ENCODE data around the gene RABGAP1. TPM values are rescaled to one million over a fixed set of nuclear protein-coding genes. Genes with fewer than 3 reads are reported as not detected.

The RABGAP1 gene
- polyA plus RNA-seq, 1 donor from 2014 or later = 19.0 TPM

DNA sequence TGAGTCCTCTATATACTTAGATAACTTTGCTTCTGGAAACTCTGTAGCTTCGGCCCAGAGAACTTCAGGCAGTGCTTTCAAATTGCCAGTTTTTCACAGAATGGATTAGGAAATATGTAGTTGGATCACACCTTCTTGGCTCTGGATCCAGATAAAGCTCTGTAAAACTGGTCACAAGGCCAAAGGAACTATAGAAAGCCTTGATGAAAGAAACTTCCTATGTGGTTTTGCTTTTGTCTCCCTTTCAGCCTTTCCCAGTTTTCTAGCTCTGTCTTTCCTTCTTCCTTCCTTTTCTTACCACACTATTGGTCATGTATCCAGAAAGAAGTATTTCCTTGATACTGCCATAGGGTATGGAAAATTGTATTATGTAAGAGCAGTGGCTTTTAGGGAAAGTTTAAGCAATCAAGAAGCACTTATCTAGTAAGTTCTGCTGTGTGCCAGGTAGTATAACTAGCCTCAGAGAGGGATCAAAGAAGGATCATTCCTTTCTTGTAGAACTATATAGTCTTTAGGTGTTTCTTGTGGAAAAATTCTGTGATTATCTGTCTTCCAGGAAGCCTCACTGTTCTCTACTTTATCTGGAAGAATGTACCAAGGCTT lies 98.9 kb downstream of the RABGAP1 start:
- Mint-ChIP-seq H3K4me3 (no peak overlapping the region), H3K36me3 (peaks cover 16% of the 10 kb centered on the region), H3K4me1 (peaks cover 0 to 1% (median 0%) of the 10 kb centered on the region in 3 donors), H3K9me3 (peaks cover 2 to 6% (median 3%) of the 10 kb centered on the region in 3 donors), H3K27me3 (no peaks in the 10 kb centered on the region), H3K27ac (no peak overlapping the region)

DNA sequence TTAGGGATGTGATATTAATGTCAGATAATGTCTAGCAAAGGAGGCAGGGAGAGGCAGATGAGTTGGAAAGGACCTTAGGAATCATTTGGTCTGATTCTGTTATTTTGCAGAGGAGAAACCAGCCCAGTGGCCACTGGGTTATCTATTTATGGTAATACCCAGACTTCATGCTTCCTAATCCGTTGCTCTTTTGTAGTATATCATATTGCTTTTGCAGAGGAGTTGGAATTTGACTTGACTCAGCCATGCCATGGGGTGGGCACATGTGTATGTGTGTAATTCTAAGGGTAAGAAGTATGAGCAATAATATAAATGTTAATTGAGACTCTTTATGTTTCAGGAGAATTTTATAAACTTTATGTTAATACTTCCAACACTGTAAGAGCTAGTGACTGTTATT lies 100.0 kb downstream of the RABGAP1 start:
- peaks cover 2 to 6% (median 3%) of the 10 kb centered on the region in 3 donors for H3K9me3 Mint-ChIP-seq
- peaks cover 14% of the 10 kb centered on the region for H3K36me3 Mint-ChIP-seq
- no peaks in the 10 kb centered on the region for H3K27me3 Mint-ChIP-seq
- H3K27ac Mint-ChIP-seq = no peak overlapping the region
- H3K4me3 Mint-ChIP-seq = no peak overlapping the region
- H3K4me1 Mint-ChIP-seq = peaks cover 0 to 1% (median 0%) of the 10 kb centered on the region in 3 donors

DNA sequence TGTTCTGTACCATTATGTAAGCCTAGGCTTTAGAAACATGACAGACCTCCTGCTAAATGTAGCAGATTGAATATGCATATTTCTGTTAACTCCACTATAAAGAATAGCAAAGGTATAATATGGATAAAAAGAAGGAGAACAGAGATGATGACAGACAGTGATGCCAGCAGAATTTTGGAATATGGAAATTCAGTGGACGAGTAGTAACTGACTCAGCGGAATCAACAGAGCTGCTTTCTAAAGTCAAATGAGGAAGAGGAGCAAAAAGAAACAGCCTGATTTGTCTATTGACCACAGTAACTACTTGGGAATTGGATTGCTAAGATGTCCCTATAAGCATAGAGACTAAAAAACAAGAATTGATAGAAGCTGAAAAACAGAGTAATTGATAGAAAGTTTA lies 100.7 kb downstream of the RABGAP1 start:
- Mint-ChIP-seq H3K9me3 (peaks cover 2 to 6% (median 3%) of the 10 kb centered on the region in 3 donors), H3K4me3 (no peak overlapping the region), H3K36me3 (peaks cover 14% of the 10 kb centered on the region), H3K27me3 (no peaks in the 10 kb centered on the region), H3K27ac (no peak overlapping the region), H3K4me1 (peaks cover 0 to 1% (median 0%) of the 10 kb centered on the region in 3 donors)

DNA sequence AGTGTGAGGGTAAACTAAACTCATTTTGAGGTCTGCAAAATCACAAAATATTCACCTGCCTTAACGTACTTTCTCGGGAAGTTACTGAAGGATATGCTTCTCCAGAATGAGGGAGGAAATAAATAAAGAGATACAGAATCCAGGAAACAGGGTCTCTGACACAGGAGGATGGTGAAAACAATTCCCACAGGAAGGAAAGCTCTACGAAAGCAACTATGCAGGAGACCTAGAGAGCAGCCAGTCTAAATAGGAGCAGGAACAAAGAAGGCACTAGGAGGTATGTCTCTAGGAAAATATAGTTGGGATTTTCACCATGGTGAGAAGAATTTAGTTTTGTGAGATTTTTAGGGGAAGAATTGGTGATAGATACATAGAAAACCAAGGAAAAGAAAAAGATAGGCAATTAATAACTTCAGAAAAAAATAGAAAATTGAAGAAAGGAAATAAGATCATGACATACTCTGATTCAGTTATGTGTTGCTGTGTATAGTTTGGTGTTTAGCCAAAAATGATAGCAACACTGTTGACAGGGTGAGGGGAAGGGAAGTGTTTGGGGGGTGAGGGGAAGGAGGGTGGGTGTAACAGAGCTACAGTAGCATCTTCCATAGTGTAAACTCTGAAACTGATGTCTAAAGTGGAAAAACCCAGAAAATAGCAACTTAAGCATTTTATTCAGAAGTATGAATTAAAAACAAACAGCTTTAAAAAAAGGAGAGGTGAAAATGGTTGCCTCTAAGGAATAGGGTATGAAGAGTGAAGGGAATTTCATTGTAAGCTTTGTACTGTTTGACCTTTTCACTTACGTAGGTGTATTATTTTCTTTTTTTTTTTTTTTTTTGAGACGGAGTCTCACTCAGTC lies 102.5 kb downstream of the RABGAP1 start:
- peaks cover 0 to 1% (median 0%) of the 10 kb centered on the region in 3 donors for H3K4me1 Mint-ChIP-seq
- H3K9me3 Mint-ChIP-seq = peaks cover 2 to 6% (median 3%) of the 10 kb centered on the region in 3 donors
- no peaks in the 10 kb centered on the region for H3K27me3 Mint-ChIP-seq
- no peak overlapping the region for H3K27ac Mint-ChIP-seq
- H3K36me3 Mint-ChIP-seq = peaks cover 12% of the 10 kb centered on the region
- no peak overlapping the region for H3K4me3 Mint-ChIP-seq

DNA sequence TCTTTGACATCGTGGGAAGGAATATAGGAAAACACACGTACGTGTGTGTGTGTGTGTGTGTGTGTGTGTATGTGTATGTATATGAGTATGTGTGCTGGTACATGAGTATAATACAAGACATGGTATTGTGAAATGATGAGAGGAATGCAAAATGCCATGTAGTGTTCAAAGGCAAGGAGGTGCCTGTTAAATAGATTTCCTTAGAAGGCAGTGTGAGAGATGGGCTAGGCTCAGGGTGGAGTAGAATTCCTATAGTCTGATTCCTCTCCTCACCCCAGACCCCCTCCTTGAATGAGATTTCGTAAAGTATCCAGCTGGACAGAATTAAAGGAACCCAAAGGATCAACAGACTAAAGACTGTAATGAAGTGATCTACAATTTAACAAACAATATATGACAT lies 103.8 kb downstream of the RABGAP1 start:
- H3K4me3 Mint-ChIP-seq = no peak overlapping the region
- H3K27me3 Mint-ChIP-seq = no peaks in the 10 kb centered on the region
- H3K4me1 Mint-ChIP-seq = peaks cover 0 to 3% (median 0%) of the 10 kb centered on the region in 3 donors
- H3K36me3 Mint-ChIP-seq = peaks cover 13% of the 10 kb centered on the region
- peaks cover 2 to 6% (median 3%) of the 10 kb centered on the region in 3 donors for H3K9me3 Mint-ChIP-seq
- no peak overlapping the region for H3K27ac Mint-ChIP-seq

DNA sequence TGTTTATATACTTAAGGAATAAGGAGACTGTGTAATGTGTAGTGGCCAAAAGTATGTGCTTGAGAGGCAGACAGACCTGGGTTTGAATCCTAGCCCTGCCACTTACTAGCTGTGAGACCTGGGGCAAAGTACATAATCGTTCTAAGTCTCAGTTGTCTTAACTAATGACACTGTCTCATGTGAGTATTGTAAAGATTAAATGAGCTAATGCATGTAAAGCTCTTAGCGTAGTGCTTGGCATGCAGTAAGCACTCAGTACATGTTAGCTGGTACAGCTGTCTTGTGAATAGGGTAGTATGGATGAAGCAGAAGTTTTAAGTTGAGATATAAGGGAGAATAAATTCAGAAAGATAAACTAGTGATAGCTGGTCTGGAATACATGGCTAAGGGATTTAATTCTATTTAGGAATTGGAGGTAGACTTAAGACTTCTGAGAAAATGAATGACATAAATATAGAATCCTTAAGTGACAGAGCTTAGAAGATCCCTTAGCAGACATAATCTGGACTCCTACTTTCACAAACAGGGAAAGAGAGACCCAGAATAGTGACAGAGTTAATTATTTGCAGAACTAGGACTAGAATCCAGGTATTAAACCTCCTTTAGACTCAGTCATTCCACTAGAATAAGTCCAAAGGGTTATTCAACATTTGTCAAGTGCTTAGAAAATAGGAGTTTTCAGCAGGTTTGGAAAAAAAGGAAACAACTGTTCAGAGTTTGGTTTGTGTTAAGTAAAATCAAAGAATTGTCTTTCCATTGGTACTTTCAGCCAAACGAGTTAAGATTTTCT lies 105.8 kb downstream of the RABGAP1 start:
- H3K4me1 Mint-ChIP-seq = peaks cover 0 to 4% (median 3%) of the 10 kb centered on the region in 3 donors
- peaks cover 13% of the 10 kb centered on the region for H3K36me3 Mint-ChIP-seq
- H3K27me3 Mint-ChIP-seq = no peaks in the 10 kb centered on the region
- peaks cover 2 to 6% (median 3%) of the 10 kb centered on the region in 3 donors for H3K9me3 Mint-ChIP-seq
- no peak overlapping the region for H3K4me3 Mint-ChIP-seq
- peak overlapping the region in 1 of 3 donors; percentile 14 for H3K27ac Mint-ChIP-seq

DNA sequence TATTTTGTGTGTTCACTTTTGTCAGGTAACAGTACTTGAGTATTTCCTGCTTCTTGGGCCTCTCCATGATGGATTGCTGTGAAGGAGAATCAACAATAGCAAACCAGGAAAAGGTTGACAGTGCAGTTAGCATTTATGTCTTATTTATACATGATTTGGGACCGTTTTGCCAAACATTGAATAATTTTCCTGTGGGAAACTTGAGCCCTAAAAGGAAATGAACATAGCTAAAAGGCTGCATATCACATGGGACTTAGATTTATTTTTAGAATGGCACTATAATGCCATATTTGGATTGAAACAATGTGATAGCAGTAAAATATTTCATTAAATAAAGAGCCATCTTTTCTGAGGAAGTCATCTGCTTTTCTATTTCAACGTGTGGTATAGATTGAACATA lies 107.9 kb downstream of the RABGAP1 start:
- Mint-ChIP-seq H3K27me3 (no peaks in the 10 kb centered on the region), H3K9me3 (no peaks in the 10 kb centered on the region), H3K4me1 (peaks cover 1 to 4% (median 2%) of the 10 kb centered on the region in 3 donors), H3K4me3 (no peak overlapping the region), H3K36me3 (peaks cover 4% of the 10 kb centered on the region), H3K27ac (no peak overlapping the region)

DNA sequence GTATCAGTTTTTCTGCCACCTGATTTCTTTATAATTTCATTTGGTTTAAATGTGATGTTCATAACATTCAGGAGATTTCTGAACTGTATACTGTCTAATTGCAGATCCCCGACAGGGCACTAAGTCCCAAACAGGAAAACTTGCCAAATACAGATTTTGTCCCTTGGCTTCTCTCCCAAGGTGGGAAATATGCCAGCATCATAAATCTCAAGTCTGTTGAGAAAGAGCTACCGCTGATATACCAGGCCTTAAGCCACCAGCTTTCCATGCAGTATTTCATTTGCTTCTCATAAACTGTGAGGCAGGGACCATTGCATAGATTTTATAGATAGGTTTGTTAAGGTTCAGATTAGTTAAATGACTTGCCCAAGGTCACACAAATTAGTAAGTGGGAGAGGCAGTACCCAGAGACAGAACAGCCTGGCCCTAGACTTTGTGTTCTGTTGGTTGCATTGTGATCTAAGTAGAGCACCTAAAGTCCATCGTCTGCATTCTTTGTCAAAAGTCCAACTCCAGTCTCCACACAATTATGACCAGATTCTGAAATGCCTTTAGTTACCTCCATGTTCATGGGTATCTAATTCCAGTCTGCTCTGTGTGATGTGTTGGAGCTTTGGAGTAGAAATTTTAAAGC lies 108.9 kb downstream of the RABGAP1 start:
- Mint-ChIP-seq H3K4me1 (peaks cover 1 to 4% (median 2%) of the 10 kb centered on the region in 3 donors), H3K27me3 (no peaks in the 10 kb centered on the region), H3K27ac (no peak overlapping the region), H3K9me3 (no peaks in the 10 kb centered on the region), H3K36me3 (peaks cover 8% of the 10 kb centered on the region), H3K4me3 (no peak overlapping the region)

DNA sequence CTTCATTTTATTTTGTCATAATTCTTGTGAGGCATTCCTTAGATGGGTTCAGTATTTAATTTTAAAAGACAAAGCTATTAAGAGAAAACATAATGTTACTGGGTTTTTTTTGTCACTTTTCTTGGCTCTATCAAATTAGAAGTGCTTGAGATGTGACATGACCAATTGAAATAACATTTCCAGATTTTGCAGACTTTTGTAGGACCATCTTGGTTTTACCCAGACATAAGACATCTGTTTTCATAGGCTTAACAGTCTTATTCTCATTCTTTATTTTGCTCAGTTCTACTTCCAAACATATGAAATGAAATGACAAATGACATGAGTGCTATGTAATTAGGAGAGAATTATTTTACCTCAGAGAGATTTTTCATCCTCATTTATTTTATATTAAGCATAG lies 112.2 kb downstream of the RABGAP1 start:
- H3K9me3 Mint-ChIP-seq = no peaks in the 10 kb centered on the region
- no peak overlapping the region for H3K27ac Mint-ChIP-seq
- H3K4me1 Mint-ChIP-seq = peaks cover 1 to 4% (median 2%) of the 10 kb centered on the region in 3 donors
- H3K27me3 Mint-ChIP-seq = no peaks in the 10 kb centered on the region
- peak overlapping the region in 1 of 4 donors; percentile 45 for H3K4me3 Mint-ChIP-seq
- H3K36me3 Mint-ChIP-seq = peaks cover 8% of the 10 kb centered on the region

DNA sequence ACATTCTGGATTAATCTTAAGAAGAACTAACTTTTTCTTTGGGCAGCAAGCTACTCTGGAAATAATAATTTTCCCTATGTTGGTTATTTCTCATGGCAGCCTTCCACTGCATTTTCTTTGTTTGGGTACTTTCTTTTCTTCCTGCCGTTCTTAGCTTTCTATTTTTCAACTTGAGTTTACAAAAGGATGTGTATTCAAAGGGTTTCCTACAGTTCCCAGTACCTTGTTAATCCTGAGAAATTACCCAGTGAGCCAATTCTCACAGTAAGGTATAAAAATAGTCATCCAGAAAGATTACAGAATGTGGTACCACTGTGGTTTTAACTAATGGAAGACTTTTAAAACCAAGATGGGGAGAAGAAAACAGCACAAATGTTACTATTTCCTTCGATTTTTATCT lies 112.9 kb downstream of the RABGAP1 start:
- no peaks in the 10 kb centered on the region for H3K9me3 Mint-ChIP-seq
- peaks cover 1 to 4% (median 2%) of the 10 kb centered on the region in 3 donors for H3K4me1 Mint-ChIP-seq
- H3K27ac Mint-ChIP-seq = no peak overlapping the region
- no peaks in the 10 kb centered on the region for H3K27me3 Mint-ChIP-seq
- H3K4me3 Mint-ChIP-seq = no peak overlapping the region
- H3K36me3 Mint-ChIP-seq = peaks cover 8% of the 10 kb centered on the region

DNA sequence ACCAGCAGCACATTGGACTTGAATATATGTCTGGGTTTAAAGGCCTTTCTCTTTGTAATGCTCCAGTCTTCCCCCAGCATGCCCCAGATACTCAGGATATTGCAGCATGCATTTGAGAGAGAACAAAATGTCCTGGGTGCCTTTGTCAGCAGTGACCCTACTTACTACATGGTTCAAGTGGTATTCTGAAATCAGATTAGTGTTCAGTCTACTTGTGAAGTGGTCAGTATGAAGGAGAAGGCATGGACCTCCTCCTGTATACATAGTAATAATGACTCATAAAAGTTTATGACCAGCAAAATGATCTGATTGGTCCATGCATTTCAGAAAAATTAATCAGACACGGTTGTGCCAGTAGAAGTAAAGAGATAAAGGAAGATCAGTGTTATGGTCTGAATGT lies 118.0 kb downstream of the RABGAP1 start:
- Mint-ChIP-seq H3K4me3 (no peak overlapping the region), H3K9me3 (no peaks in the 10 kb centered on the region), H3K36me3 (peaks cover 7% of the 10 kb centered on the region), H3K27me3 (no peaks in the 10 kb centered on the region), H3K4me1 (no peaks in the 10 kb centered on the region), H3K27ac (no peak overlapping the region)

DNA sequence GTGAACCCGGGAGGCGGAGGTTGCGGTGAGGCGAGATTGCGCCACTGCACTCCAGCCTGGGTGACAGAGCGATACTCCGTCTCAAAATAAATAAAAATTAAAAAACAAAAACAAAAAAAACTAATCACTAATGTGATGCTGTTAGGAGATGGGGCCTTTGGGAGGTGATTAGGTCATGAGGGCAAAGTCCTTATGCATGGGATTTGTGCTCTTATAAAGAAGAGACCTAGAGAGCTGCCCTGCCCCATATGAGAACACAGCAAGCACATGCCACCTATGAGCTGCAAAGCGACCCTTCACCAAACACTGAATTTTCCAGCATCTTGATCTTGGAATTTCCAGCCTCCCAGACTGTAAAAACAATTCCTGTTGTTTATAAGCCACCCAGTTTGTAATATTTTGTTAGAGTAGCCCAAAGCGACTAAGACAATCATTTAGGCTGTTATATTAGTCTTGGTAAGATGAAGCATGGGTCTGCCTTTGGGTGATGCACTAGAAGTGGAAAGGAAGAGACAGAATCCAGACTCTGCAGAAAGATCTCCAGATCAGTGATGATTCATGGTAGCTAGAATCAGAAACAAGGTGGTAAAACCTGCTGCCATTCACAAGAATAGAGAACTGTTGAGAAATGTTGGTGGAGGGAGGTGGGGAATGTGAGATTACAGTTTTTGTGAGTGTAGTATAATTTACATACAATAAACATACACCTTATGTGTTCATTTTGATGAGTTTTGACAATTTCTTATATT lies 118.8 kb downstream of the RABGAP1 start:
- peak overlapping the region in 1 of 3 donors; percentile 29 for H3K27ac Mint-ChIP-seq

DNA sequence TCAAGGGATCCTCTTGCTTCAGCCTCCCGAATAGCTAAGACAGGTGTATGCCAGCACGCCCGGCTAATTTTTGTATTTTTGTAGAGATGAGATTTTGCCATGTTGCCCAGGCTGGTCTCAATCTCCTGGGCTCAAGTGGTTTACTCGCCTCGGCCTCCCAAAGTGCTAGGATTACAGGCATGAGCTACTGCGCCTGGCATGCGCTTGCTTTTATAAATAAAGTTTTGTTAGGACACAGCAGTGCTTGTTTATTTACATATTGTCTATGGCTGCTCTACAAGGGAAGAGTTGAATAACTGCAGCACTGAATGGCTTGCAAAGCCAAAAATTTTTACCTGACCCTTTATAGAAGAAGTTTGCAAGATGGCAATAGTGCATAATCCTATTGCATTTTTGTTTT lies 120.4 kb downstream of the RABGAP1 start:
- Mint-ChIP-seq H3K4me3 (no peak overlapping the region), H3K4me1 (no peaks in the 10 kb centered on the region), H3K9me3 (no peaks in the 10 kb centered on the region), H3K27me3 (no peaks in the 10 kb centered on the region), H3K27ac (no peak overlapping the region), H3K36me3 (peaks cover 5% of the 10 kb centered on the region)

More for the DNA sequence above, 118.8 kb downstream of the RABGAP1 start:
- no peaks in the 10 kb centered on the region for H3K4me1 Mint-ChIP-seq
- H3K27me3 Mint-ChIP-seq = no peaks in the 10 kb centered on the region
- no peaks in the 10 kb centered on the region for H3K9me3 Mint-ChIP-seq
- peaks cover 5% of the 10 kb centered on the region for H3K36me3 Mint-ChIP-seq
- no peak overlapping the region for H3K4me3 Mint-ChIP-seq

Measured in IgD-negative memory B cell (primary cell).